ENCODE results near the gene OPHN1. TPM values are rescaled to one million over a fixed set of nuclear protein-coding genes. Genes with fewer than 3 reads are reported as not detected.
"Not testable (repeated sequence)": the region's sequence is repeated elsewhere in the genome, so short reads cannot be mapped to it uniquely, and the experiment has no call there.

Gene OPHN1
- polyA plus RNA-seq, 3 donors: 0.98 to 3.0 (median 2.4) TPM

- no peak overlapping the region for H3K27ac ChIP-seq (ENCODE audit: low read depth, low read length)
Measured at GRCh38 chrX:68286076-68286475, 147.2 kb downstream of the OPHN1 start.

- no peak overlapping the region for H3K27ac ChIP-seq (ENCODE audit: low read depth, low read length)
- 78 to 100% (median 79%) methylated on average over 2 of the region's 2 CpGs for WGBS, 3 donors
Measured at GRCh38 chrX:68284281-68284904, 148.9 kb downstream of the OPHN1 start.

- WGBS, 3 donors: 30 to 100% (median 36%) methylated on average over 1 of the region's 1 CpG
- H3K27ac ChIP-seq (ENCODE audit: low read depth, low read length): no peak overlapping the region
Measured at GRCh38 chrX:68273887-68274286, 159.4 kb downstream of the OPHN1 start.

GRCh38 chrX:68264793-68265192 lies 168.5 kb downstream of the OPHN1 start:
- WGBS, 3 donors: 82 to 95% (median 89%) methylated on average over 7 to 9 of the region's 9 CpGs
- not testable (repeated sequence) for H3K27ac ChIP-seq (ENCODE audit: low read depth, low read length)

GRCh38 chrX:68261060-68261672 lies 172.1 kb downstream of the OPHN1 start:
- 61 to 91% (median 77%) methylated on average over 4 of the region's 4 CpGs for WGBS, 3 donors
- H3K27ac ChIP-seq (ENCODE audit: low read depth, low read length): no peak overlapping the region

- H3K27ac ChIP-seq (ENCODE audit: low read depth, low read length): no peak overlapping the region
- 82 to 100% (median 98%) methylated on average over 2 of the region's 2 CpGs for WGBS, 3 donors
Measured at GRCh38 chrX:68256990-68257389, 176.3 kb downstream of the OPHN1 start.

GRCh38 chrX:68254738-68255645 lies 178.3 kb downstream of the OPHN1 start:
- 80 to 92% (median 87%) methylated on average over 11 of the region's 11 CpGs for WGBS, 3 donors
- H3K27ac ChIP-seq (ENCODE audit: low read depth, low read length): no peak overlapping the region

GRCh38 chrX:68252664-68253063 lies 180.6 kb downstream of the OPHN1 start:
- 30 to 35% (median 33%) methylated on average over 2 of the region's 2 CpGs for WGBS, 3 donors
- no peak overlapping the region for H3K27ac ChIP-seq (ENCODE audit: low read depth, low read length)

GRCh38 chrX:68249903-68250302 lies 183.4 kb downstream of the OPHN1 start:
- 45 to 80% (median 53%) methylated on average over 2 of the region's 2 CpGs for WGBS, 3 donors
- H3K27ac ChIP-seq (ENCODE audit: low read depth, low read length): no peak overlapping the region

GRCh38 chrX:68249401-68249831 lies 183.9 kb downstream of the OPHN1 start:
- WGBS, 3 donors: 44 to 74% (median 47%) methylated on average over 5 of the region's 5 CpGs
- H3K27ac ChIP-seq (ENCODE audit: low read depth, low read length): no peak overlapping the region

- 67 to 92% (median 92%) methylated on average over 7 of the region's 7 CpGs for WGBS, 3 donors
Measured at GRCh38 chrX:68238568-68238967, 194.7 kb downstream of the OPHN1 start.

GRCh38 chrX:68234171-68234910 lies 199.0 kb downstream of the OPHN1 start:
- H3K27ac ChIP-seq (ENCODE audit: low read depth, low read length): no peak overlapping the region
- WGBS, 3 donors: 76 to 82% (median 81%) methylated on average over 6 of the region's 6 CpGs

More at GRCh38 chrX:68238568-68238967, 194.7 kb downstream of the OPHN1 start:
- no peak overlapping the region for H3K27ac ChIP-seq (ENCODE audit: low read depth, low read length)

GRCh38 chrX:68232206-68232605 lies 201.1 kb downstream of the OPHN1 start:
- H3K27ac ChIP-seq (ENCODE audit: low read depth, low read length): no peak overlapping the region
- WGBS, 3 donors: 83 to 92% (median 83%) methylated on average over 5 of the region's 5 CpGs

- 94 to 100% (median 95%) methylated on average over 1 of the region's 1 CpG for WGBS, 3 donors
- H3K27ac ChIP-seq (ENCODE audit: low read depth, low read length): no peak overlapping the region
Measured at GRCh38 chrX:68209008-68209407, 224.3 kb downstream of the OPHN1 start.

- no peak overlapping the region for H3K27ac ChIP-seq (ENCODE audit: low read depth, low read length)
- WGBS, 3 donors: 70 to 100% (median 84%) methylated on average over 1 of the region's 1 CpG
Measured at GRCh38 chrX:68204521-68205038, 228.7 kb downstream of the OPHN1 start.

- 83 to 95% (median 83%) methylated on average over 2 of the region's 2 CpGs for WGBS, 3 donors
- no peak overlapping the region for H3K27ac ChIP-seq (ENCODE audit: low read depth, low read length)
Measured at GRCh38 chrX:68203646-68204045, 229.6 kb downstream of the OPHN1 start.

GRCh38 chrX:68203211-68203610 lies 230.1 kb downstream of the OPHN1 start:
- 42 to 82% (median 64%) methylated on average over 1 of the region's 1 CpG for WGBS, 3 donors
- H3K27ac ChIP-seq (ENCODE audit: low read depth, low read length): no peak overlapping the region

- WGBS, 3 donors: 82 to 98% (median 94%) methylated on average over 4 of the region's 4 CpGs
- H3K27ac ChIP-seq (ENCODE audit: low read depth, low read length): no peak overlapping the region
Measured at GRCh38 chrX:68199062-68199848, 234.0 kb downstream of the OPHN1 start.
